ENCODE measurements around the gene IGSF8.
"Not testable (repeated sequence)": the region's sequence is repeated elsewhere in the genome, so short reads cannot be mapped to it uniquely, and the experiment has no call there.

The IGSF8 gene

DNA sequence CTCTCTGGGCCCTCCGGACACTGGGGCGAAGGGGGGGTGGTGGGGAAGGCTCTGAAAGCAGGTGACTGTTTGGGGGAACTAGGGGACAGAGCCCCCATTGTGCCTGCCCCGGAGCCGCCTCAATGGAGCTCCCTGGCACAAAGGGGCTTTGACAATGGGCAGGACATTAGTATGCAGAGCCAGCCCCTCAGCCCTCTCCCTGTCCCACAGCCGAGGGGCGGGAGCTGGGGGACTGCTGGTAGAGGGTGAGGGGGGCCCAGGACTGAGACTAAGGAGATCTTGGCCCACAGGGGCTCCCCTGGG, 36.2 kb downstream of the IGSF8 start:
- no peak for DNase-seq

DNA sequence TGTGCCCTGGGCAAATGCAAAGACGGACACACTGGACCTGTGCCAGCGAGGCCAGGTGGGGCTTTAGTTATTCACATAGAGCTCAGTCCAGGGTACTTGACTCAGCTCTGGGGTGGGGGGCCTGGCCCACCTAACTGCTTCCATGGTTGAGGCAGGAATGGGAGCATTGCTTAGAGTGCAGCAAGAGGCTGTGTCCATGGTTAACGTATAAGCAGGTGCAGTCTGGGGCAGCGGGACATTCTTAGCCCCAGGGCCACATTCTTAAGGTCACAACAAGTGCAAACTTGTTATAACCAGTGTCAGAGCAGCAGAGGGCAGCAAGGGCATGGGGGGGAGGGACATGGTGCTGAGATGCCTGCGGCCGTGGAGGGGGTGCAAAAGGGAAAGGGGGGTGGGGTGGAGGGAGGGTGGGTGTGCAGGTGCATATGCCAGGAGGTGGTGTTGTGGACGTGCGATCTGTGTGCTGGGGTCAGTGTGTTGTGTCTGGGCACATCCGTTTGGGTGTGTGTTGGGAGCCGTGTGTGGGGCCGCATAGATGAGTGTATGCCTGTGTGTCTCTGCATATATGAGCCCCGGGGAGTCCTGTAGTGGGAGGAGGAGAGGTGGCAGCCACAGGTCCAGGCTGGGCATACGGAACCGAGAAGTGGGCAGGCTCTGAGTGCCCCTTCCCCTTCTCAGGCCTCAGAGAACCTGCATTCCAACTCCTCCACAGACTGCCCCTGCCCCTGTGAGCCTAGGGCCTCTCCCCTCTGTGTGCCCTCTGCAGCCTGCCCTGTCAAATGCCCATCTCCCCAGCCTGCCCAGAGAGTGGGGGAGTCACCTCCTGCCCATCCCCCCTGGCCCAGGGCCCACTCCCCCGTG, 36.8 kb downstream of the IGSF8 start:
- peak; percentile 42 for DNase-seq

DNA sequence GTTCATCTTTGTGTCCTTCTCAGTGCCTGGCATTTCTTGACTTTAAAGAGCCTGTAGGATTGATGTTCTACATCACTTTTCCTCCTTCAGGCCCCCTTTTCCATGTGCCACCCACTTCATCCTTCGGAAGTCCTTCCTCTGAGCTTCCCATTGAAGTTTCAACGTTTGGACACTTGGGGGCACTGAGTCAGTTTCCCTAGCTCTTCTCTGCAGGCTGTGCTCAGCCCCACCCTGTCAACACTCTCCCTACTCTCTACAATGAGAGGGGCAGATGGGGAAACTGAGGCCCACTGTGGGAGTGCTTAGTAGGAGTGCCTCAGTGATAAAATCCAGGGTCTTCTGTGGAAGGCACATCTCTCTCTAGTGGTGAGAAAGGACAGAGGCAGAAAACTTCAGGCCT, 40.3 kb downstream of the IGSF8 start:
- no peak for DNase-seq

DNA sequence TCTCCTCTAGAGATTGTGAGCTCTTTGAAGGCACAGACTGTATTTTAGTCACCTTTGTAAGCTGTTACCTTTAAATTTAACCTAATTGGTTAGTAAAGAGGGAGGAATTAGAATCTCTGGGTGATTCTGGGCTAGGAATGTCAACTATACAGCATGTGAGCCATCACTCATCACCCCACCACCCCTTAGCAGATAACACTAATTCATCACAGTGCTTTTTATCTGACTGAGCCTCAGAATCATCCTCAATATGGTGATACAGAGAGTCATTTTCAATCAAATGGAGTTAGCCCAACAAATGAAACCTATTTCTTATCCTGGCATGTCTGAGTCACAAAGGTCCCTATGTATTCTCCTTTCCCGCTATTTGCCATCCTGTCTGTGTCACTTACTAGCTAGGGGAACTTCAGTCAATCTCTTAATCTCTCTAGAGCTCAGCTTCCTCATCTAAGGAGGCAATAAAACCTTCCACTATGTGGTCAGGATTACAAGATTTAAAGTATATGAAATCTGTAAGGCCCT, 41.7 kb downstream of the IGSF8 start:
- DNase-seq = no peak

- DNase-seq = peak; percentile 21
These were observed 44.7 kb downstream of the IGSF8 start for GRCh38 chr1:160053548-160054365.

- DNase-seq = no peak
These were observed 45.5 kb downstream of the IGSF8 start for GRCh38 chr1:160052936-160053335.

GRCh38 chr1:160050619-160051018, 47.8 kb downstream of the IGSF8 start:
- DNase-seq = no peak

- DNase-seq = not testable (repeated sequence)
These were observed 48.2 kb downstream of the IGSF8 start for GRCh38 chr1:160050182-160050581.

DNA sequence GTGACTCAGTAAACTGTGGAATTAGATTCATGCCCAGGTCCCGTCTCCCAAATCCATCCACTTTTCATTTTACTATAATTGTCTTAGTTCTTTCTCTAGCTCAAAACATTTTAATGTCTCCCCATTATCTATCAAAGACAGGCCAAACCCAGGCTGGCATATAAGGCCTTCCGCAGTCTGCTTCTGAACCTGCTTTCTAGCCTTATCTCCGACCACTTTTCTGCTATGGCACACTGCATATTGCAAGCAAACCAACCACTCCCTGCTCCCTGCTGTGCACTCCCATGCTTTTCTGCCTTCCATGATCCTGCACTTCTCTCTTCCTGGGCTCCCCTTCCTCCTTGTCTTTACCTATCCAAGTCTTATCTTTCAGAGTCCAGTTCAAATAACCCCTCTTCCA, 49.3 kb downstream of the IGSF8 start:
- no peak for DNase-seq

- no peak for DNase-seq
These were observed 50.1 kb downstream of the IGSF8 start for GRCh38 chr1:160048335-160048734.

- no peak for DNase-seq
These were observed 51.1 kb downstream of the IGSF8 start for GRCh38 chr1:160047111-160047991.

DNA sequence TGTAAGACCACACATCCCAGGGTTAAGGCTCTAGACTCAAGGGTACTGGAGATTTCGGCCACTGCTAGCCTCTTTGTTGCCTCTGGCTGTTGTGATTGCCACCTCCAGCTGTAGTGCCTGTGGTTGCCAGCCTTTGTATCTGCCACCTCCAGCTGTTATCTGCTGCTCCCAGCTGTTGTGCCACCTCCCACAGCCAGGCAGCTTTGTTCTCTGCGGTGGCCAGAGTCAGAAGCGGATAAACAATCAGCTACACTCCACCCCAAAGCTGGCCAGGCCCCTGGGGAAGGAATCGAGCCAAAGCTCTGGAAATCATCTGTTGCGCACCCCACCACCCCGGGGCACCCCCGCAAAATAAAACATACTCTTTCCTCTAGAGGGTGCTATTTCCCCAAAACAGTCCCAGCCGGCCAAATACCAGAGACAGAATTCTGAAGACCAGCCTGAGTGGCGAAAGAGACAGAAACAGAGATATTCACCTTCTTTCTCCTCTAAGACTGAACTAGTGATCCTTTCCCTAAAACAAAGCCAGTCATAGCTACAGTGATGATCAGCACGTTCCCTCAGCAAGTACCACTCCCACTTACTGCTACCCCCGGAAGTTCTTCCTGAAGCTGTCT, 51.8 kb downstream of the IGSF8 start:
- DNase-seq = peak; percentile 65

DNA sequence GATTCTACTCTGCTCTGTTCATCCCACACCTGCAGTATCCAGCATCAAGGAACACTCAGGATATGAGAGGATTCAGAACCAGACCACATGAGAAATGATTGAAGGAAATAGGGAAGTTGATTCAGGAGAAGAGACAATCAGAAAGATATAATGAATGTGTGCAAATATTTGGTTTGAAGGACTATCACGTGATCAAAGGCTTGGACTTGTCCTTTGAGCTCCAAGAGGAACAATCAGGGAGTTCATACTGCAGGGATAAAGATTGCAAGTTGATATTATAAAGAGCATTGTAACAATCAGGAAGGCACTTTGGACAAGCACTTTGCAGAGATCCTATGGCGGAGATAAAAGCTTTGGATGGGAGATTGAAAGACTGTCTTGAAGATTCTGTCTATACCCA, 52.8 kb downstream of the IGSF8 start:
- no peak for DNase-seq

DNA sequence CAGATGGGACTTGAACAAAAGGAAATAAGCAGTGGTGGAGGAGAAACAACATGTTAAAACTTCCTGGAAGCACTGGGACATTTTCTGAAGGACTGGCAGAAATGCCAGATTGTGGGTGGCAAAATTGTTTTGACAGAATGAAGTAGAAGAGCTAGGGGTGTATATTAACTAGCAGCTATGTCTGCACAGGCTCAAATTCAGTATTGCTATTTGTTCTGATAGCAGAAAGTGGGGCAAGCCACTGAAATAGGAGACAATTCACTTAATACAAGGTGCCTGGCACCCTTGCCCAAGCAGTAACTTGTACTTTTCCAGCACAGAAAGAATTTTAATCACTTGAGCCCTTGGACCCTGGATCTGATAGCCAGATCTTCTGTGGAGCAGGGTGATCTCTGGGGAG, 54.9 kb downstream of the IGSF8 start:
- no peak for DNase-seq

All from activated effector memory CD4-positive, alpha-beta T cell treated with anti-CD3 and anti-CD28 coated beads, Interleukin-2, amount 50 U/mL, for 16 hours (primary cell).